HG03095 (cell line): ENCODE results near the gene JAKMIP1.

Experiments used
- ATAC-seq: cut with Tn5 transposase; IDR thresholded peaks from one replicate; pipeline ENCODE4 v1.9.1; 2021; ENCODE audit warnings: moderate library complexity; ENCODE audit not compliant: unreplicated experiment

The JAKMIP1 gene

GRCh38 chr4:6105311-6105911 is 94.9 kb downstream of the JAKMIP1 start:
- ATAC-seq = no peak

GRCh38 chr4:6104541-6105130 is 95.7 kb downstream of the JAKMIP1 start:
- no peak for ATAC-seq

DNA sequence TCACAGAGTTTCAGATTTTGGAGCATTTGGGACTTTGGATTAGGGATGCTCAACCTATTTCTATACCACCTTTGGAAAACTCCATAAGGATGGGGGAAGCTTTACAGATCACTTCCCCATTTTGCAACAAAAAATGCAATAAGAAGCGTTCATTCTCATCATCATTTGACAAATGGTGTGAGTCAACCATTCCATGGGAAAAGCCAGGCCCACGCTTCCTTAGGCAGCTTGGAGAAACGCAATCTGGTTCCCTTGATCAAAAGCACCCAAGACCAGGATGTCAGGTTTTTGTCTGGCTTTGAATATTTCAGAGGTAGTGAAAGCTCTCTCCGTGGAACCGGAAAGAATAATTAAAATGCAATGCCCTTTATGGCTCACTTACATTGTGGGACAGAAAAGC is 102.8 kb downstream of the JAKMIP1 start:
- ATAC-seq = no peak

DNA sequence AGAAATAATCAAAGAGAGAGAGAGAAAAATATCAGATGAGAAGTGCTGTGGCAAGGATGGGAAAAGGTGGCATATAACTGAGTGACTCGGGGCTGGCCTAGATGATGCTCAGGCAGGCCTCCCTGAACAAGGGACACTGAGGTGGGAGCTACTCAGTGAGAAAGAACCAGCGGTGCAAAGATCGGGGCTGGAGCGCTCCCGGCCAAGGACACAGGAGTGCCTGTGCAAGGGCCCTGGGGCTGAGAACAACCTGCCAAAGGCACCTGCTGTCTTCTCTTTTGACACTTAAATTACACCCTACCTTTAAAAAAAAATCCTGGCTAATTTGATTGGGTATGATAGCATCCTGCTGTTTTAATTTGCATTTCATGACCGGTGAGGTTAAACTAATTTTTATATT is 104.5 kb downstream of the JAKMIP1 start:
- no peak for ATAC-seq

DNA sequence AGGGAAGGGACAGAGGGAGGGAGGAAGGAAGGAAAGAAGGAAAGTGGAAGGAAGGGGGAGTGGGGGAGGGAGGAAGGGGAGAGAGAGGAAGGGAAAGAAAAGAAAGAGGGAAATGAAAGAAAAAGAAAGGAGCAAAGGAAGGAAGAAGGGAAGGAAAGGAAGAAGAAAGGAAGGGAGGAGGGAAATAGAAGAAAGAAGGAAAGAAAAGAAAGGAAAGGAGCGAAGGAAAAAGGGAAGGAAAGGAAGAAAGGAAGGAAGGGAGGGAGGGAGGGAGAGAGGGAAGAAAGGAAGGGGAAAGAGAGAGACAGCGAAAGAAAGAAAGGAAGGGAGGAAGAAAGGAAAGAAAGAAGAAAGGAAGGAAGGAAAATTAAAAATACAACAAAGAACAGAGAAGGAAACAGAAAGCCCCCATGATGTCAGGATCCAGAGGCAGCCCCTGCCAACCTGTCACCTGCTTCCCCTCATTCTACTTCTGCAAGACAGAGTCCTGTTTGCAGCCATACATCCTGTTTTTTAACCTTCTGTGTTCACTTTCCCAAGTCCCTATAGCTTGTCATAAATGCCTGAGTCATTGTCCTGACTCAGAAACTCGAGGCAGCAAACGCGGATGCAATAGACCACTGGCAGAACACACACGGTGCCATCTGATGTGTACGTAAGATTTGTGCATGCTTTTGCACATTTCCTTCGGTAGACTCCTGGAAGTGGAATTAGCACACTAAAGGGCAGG is 105.2 kb downstream of the JAKMIP1 start:
- no peak for ATAC-seq

DNA sequence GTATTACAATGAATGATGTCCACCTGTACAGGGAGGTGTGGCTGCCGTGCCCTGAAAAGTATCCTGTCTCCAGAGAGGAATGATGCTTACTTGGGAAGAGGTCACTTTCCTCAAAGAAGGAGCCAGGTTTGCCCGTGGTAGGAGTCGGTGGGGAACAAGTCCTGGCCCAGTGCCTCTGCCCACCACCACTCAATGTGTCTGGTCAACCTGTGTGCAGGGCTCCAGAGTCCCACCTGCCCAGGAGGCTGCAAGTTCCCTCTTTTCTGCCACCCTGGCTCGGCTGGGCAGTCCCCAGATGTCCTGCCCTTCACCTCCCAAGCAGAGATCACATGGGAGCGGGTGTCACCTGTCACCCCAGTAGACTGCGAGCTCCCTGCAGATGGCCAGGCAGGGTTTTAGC is 106.7 kb downstream of the JAKMIP1 start:
- ATAC-seq = no peak

DNA sequence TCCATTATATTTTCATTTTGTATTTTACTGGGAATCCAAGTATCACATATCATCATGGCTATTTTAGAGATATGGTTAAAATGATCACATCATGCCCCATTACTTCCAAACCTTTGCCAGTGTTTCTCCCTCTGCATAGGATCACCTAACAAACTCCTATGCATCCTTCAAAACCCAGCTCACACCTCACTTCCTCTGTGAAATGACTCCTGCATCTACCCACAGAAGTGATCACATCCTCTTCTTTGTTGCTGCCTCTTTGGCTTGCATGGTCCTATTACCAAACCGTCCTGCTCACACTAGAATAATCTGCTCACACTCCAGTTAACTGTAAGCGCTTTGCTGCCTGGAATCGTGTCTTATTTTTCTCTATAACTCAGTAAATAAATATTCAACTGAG is 107.4 kb downstream of the JAKMIP1 start:
- ATAC-seq = no peak

- no peak for ATAC-seq
Measured at GRCh38 chr4:6092131-6092530, 108.2 kb downstream of the JAKMIP1 start.

DNA sequence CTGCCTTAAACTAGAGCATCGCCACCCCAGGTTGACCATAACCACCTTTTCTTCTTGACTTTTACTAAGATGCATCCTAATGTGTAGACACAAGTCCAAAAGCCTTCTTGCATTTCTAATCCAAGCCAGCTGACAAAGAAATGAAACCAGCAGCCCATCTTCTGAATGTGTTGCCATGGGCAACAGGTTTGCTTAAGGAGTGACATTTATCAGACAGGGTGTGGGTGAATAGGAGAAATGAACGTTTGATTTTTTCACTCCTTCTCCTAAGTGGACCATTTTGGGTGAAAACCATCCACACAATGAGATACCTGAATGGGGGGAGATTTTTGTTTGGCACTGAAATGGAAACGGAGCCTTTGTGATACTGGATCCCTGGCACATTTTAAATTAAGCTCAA is 109.4 kb downstream of the JAKMIP1 start:
- ATAC-seq = no peak

GRCh38 chr4:6088950-6089349 is 111.4 kb downstream of the JAKMIP1 start:
- no peak for ATAC-seq

DNA sequence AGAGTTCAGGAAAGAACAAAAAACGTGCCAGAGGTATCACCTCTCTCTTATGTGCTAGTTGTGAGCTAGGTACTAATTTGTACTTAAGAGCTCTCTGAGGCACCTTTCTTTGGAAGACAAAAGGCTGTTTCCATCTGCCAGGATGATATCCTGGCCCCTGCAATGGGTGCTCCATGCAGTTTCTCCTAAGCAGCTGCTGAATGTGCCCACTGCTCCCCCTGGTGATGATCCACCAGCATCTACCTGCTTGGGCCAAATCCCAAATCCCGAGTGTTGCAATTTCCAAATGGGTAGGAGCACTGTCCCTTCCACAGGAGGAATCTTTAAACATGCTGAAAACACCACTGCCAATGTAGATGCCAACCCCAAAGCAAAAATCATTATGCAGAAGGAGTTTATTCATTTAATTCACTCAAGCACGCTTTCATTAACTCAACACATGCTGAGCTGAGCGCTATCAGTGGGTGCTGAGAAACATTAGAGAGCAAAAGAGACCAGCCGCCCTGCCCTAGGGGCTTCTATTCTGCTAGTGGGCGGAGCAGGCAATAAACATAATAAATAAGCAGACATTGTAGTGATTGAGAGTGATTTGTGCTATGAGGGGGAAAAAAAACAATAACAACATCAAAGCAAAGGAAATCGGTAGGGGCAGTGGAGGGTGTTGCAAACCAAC is 112.5 kb downstream of the JAKMIP1 start:
- ATAC-seq = no peak

DNA sequence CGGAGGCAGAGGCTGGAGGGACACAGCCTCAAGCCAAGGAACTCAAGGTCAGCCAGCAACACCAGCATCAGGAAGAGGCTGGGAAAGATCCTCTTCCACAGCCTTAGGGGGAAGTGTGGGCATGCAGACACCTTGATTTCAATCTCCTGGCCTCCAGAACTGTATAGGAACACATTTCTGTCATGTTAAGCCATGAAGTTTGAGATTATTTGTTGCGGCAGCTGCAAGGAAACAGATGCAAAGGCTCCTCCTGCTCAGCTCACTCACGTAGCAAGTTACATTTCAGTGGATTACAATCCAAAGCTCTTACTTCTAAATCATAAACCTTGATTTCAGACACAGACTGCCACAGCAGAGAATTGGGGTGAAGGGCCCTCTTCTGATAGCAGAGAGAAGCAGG is 113.5 kb downstream of the JAKMIP1 start:
- ATAC-seq = no peak

- no peak for ATAC-seq
Measured at GRCh38 chr4:6085691-6086628, 114.4 kb downstream of the JAKMIP1 start.

DNA sequence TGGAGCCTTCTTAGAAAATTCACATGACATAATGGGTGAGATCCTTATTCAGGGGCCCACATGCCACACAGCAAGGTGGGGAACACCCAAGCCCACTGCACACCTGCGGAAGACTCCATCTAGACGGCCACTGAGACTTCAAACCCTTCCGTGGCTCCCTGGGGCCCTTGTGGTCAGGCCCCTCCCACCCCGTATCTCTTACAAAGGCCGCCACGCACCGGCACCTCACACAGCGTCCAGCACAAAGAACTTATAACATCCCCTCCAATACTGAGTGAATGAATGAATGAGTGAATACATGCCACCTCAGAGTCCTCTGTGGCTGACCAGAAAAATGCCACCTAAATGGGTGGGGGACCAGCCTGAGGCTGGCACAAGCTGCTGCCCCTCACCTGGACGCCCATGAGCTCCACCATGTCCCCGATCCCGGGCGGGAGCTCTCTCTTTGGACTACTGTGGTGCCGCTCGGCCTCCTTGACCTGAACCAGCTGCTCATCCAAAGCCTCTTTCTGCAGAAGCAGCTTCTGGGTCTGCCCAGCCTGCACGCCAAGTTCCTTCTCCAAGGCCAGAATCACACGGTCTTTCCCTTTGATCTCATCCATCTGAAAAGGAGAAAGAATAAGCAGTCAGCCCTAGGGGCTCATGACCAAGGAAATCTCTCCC is 115.2 kb downstream of the JAKMIP1 start:
- ATAC-seq = no peak

DNA sequence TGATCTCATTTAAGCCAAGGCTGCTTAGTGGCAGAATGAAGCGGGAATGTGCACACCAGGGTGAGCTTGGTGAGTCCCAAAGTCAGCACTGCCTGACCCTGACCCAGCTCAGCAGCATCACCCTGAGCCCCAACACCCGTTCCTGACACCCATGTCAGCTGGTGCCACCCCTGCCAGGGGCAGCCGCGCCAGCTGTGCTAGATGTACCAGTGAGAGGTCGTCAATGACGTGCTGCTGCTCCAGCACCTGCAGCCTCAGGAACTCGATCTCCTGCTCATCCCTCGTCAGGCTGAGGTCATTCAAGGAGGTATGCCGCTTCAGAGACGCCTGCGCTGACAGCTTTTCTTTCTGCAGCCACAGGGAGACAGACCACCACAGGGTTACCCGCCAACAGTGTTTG is 120.4 kb downstream of the JAKMIP1 start:
- no peak for ATAC-seq

DNA sequence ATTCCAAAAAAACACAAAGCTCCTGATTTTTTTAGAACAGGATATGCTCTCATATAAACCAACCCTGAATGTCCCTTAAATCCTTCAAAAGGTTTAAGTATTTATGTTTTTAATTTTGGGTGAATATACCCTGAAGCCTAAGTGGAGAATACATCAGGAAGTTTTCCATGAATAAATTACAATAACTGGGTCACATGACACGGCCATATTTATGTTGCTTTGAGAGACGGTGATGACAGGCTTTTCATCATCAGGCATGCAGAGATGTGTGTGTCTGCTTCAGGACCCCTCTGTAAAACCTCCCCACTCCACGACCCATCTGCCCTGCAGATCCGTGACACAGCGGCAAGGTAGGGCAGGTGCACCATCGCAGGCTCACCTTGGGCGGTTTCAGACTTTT is 121.8 kb downstream of the JAKMIP1 start:
- no peak for ATAC-seq

- no peak for ATAC-seq
Measured at GRCh38 chr4:6076391-6076790, 124.0 kb downstream of the JAKMIP1 start.

DNA sequence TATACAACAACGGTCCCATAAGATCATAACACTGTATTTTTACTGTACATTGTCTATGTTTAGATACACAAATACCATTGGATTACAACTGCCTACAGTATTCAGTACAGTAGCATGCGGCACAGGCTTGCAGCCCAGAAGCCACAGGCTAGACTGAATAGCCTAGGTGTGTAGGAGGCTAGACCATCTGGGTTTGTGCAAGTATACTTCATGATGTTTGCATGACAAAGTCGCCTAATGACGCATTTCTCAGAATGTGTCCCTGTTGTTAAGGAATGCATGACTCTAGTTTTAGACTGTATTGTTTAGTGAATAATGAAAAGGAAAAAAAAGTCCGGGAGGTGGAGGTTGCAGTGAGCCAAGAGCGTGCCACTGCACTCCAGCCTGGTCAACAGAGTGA is 125.6 kb downstream of the JAKMIP1 start:
- no peak for ATAC-seq

GRCh38 chr4:6071959-6072720 is 128.2 kb downstream of the JAKMIP1 start:
- no peak for ATAC-seq
